Measurements from ENCODE around the gene OR56B1. TPM values are rescaled to one million over a fixed set of nuclear protein-coding genes. Genes with fewer than 3 reads are reported as not detected.

The OR56B1 gene
- polyA plus RNA-seq, 1 experiment: not detected

DNA sequence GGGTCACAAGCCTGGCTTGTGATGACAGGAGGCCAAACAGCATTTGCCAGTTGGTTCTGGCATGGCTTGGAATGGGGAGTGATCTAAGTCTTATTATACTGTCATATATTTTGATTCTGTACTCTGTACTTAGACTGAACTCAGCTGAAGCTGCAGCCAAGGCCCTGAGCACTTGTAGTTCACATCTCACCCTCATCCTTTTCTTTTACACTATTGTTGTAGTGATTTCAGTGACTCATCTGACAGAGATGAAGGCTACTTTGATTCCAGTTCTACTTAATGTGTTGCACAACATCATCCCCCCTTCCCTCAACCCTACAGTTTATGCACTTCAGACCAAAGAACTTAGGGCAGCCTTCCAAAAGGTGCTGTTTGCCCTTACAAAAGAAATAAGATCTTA, 843 bp downstream of the OR56B1 start:
- H3K36me3 ChIP-seq (ENCODE audit: control insufficient read depth, insufficient read depth, low read length): no peaks in the 10 kb centered on the region
- POLR2A ChIA-PET: no interaction called here
- no peak overlapping the region for H3K4me3 ChIP-seq (ENCODE audit: low read depth, low read length)
- H3K27me3 ChIP-seq (ENCODE audit: control insufficient read depth, insufficient read depth, low read length): no peaks in the 10 kb centered on the region
- CTCF ChIA-PET: no interaction called here
- TF ChIP-seq, protein P1, sequence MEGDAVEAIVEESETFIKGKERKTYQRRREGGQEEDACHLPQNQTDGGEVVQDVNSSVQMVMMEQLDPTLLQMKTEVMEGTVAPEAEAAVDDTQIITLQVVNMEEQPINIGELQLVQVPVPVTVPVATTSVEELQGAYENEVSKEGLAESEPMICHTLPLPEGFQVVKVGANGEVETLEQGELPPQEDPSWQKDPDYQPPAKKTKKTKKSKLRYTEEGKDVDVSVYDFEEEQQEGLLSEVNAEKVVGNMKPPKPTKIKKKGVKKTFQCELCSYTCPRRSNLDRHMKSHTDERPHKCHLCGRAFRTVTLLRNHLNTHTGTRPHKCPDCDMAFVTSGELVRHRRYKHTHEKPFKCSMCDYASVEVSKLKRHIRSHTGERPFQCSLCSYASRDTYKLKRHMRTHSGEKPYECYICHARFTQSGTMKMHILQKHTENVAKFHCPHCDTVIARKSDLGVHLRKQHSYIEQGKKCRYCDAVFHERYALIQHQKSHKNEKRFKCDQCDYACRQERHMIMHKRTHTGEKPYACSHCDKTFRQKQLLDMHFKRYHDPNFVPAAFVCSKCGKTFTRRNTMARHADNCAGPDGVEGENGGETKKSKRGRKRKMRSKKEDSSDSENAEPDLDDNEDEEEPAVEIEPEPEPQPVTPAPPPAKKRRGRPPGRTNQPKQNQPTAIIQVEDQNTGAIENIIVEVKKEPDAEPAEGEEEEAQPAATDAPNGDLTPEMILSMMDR (IDR thresholded peaks at IDR 0.05; ENCODE audit: insufficient read depth, low read depth, low read length): no peak
- DNase-seq (ENCODE audit: low read depth): no peak

DNA sequence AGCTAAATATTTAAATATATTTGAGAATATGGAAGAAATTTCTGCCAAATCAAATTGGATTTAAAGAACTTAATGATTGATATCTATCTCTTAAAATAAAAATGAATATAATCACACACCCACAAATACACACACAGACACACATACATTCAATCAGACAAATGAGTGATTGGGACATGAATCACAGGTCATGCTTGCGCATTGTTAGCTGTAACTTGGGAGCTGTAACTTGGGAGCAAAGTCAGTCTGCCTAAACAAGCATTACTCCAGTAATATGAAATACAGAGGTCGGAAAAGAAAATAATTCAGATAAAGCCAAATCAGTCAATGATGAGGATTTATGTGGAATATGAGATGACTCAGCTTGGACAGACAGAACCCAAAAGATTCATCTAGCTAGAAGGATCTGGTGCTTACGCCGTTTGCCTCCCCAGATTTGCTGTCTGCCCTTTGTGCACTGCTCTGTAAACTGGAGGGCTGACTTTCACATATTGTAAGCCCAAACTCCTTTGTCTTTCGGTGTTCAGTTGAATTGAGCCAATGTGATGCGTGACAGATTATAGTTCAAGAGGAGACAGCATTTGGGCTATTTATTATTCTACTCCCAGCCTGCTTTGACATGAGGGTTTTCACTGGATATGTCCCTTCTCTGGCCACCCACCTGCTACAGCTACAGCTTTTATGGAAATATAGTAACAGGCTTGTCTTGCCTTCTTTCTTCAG, 1.6 kb downstream of the OR56B1 start:
- CTCF ChIA-PET: no interaction called here
- Histone ChIP-seq H3K4me3 (ENCODE audit: low read depth, low read length) (no peak overlapping the region), H3K36me3 (ENCODE audit: control insufficient read depth, insufficient read depth, low read length) (no peaks in the 10 kb centered on the region), H3K27me3 (ENCODE audit: control insufficient read depth, insufficient read depth, low read length) (no peaks in the 10 kb centered on the region)
- no peak for DNase-seq (ENCODE audit: low read depth)
- TF ChIP-seq, protein P1 (IDR thresholded peaks at IDR 0.05; ENCODE audit: insufficient read depth, low read depth, low read length): no peak
- POLR2A ChIA-PET: no interaction called here

DNA sequence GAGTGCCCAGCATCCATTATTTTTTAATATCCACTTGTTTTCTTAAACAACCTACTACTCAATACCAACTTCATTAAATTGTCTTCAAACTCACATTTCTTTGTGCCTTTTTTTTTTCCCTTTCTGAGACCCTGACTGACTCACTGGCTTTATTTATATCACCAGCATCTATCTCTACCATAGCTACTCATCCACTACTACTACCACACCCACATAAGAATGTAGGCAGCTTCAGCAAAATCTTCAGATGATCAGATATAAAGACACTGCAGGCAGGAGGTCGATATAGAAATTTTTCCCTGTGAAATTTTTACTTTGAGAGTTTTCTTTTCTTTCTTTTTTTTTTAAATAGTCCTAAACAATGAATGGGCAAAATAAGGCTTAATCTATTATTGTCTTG, 2.2 kb downstream of the OR56B1 start:
- CTCF ChIA-PET: no interaction called here
- Histone ChIP-seq H3K4me3 (ENCODE audit: low read depth, low read length) (no peak overlapping the region), H3K27me3 (ENCODE audit: control insufficient read depth, insufficient read depth, low read length) (no peaks in the 10 kb centered on the region), H3K36me3 (ENCODE audit: control insufficient read depth, insufficient read depth, low read length) (no peaks in the 10 kb centered on the region)
- POLR2A ChIA-PET: no interaction called here
- TF ChIP-seq, protein P1 (IDR thresholded peaks at IDR 0.05; ENCODE audit: insufficient read depth, low read depth, low read length): no peak
- no peak for DNase-seq (ENCODE audit: low read depth)

DNA sequence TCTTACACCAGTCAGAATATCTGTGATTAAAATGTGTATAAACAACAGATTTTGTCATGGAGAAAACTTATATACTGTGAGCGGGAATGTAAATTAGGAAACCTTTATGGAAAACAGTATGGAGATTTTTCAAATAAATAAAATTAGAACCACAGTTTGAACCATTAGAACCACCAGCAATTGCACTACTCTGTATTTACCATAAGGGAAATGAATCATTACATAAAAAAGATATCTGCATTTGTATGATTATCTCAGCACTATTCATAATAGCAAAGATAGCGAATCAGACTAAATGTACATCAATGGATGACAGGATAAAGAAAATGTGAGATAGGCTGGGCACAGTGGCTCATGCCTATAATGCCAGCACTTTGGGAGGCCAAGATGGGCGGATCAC, 10.4 kb downstream of the OR56B1 start:
- TF ChIP-seq, protein P1 (IDR thresholded peaks at IDR 0.05; ENCODE audit: insufficient read depth, low read depth, low read length): no peak
- Histone ChIP-seq H3K36me3 (ENCODE audit: control insufficient read depth, insufficient read depth, low read length) (no peaks in the 10 kb centered on the region), H3K4me3 (ENCODE audit: low read depth, low read length) (no peak overlapping the region), H3K27me3 (ENCODE audit: control insufficient read depth, insufficient read depth, low read length) (no peaks in the 10 kb centered on the region)
- POLR2A ChIA-PET: no interaction called here
- CTCF ChIA-PET: no interaction called here
- DNase-seq (ENCODE audit: low read depth): no peak

DNA sequence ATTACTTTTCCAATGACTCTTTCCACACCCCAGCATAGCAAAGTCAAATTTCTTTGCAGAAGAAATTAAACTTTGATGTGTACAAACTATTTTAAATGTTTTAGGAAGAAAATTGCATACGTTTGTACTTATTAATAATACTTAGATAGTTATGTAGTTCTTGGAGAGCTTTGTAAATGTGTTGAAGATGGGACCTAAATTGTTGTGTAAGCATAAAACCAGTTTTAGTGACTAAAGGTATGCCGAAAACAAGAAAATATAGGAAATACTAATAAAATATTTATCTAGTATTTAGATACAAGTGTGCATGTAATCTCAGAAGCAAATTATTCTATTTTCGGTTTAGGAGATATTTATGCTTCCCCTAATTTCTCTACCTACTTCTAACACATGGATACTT, 13.6 kb downstream of the OR56B1 start:
- ChIA-PET POLR2A (no interaction called here), CTCF (interaction anchor here (1.2 kb wide), 1 partner anchor 274 kb away, joined by 3 read pairs; no protein-coding TSS in a partner anchor)
- no peaks in the 10 kb centered on the region for H3K36me3 ChIP-seq (ENCODE audit: control insufficient read depth, insufficient read depth, low read length)
- TF ChIP-seq, protein P1 (IDR thresholded peaks at IDR 0.05; ENCODE audit: insufficient read depth, low read depth, low read length): no peak
- no peak for DNase-seq (ENCODE audit: low read depth)
- H3K4me3 ChIP-seq (ENCODE audit: low read depth, low read length): no peak overlapping the region
- H3K27me3 ChIP-seq (ENCODE audit: control insufficient read depth, insufficient read depth, low read length): no peaks in the 10 kb centered on the region
